SIG-M5 treated with dmso at 0.1 percent for 504 hours (cell line): ENCODE measurements around the gene ZNF440.

ENCODE experiments used
- DNase-seq: peaks from one replicate; lab custom pipeline; 2025; ENCODE audit not compliant: unreplicated experiment; lab: John Stamatoyannopoulos, UW

ZNF440 gene

GRCh38 chr19:11882606-11883005 is 68.5 kb downstream of the ZNF440 start:
- no peak for DNase-seq
